Fibroblast of the aortic adventitia (primary cell): ENCODE measurements around the gene HAGH. TPM values are rescaled to one million over a fixed set of nuclear protein-coding genes. Genes with fewer than 3 reads are reported as not detected.

Source experiments
- DNase-seq: peaks from one replicate; pipeline ENCODE4 v3.0.0-alpha.2; 2010; ENCODE audit warnings: low read depth
- H3K4me3 ChIP-seq: 2 replicates; pipeline ENCODE4 v1.5.1; 2011; ENCODE audit warnings: low read depth, mild to moderate bottlenecking, control low read depth, low read length, moderate library complexity
- total RNA-seq: library from RNA; depleted of rRNA; stranded (reverse); fragments of >200 nt; gene quantifications from 2 replicates; pipeline ENCODE4 v1.2.3, GENCODE V29; 2012; ENCODE audit warnings: low replicate concordance
- TF ChIP-seq, protein P1 (sequence below): IDR thresholded peaks from 2 replicates; pipeline ENCODE4 v1.5.1; 2011; ENCODE audit warnings: mild to moderate bottlenecking, low read length, control low read depth, inconsistent platforms; ENCODE audit not compliant: insufficient read depth

The HAGH gene
- total RNA-seq, 1 donor: 21.9 TPM

DNA sequence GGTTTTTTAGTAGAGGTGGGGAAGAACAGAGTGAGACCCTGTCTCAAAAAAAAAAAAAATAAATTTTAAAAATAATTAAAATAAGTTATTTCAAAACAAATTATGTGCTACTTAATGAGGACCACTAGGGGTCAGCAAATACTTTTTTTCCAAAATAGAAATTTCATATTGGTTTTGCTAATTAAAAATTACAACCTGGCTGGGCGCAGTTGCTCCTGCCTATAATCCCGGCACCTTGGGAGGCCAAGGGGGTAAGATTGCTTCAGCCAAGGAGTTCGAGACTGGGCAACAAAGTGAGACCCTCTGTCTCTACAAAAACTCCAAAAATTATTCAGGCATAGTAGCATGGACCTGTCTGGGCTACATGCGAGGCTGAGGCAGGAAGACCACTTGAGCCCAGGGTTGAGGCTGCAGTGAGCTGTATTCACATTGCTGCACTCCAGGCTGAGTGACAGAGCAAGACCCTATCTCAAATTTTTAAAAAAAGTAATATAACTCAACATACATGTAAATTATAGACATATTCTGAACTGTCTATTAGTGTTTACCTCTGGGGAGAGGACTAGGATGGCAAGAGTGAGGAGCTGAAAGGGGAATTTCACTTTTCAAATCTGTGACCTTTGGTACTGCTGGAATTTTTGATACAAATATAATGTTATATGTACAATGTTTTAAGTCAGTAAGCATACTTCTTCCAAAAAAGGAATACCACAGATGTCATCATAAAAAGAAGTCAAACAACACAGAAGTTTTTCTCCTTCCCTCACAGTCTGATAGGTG lies 37.2 kb upstream of the HAGH start:
- TF ChIP-seq, protein P1, sequence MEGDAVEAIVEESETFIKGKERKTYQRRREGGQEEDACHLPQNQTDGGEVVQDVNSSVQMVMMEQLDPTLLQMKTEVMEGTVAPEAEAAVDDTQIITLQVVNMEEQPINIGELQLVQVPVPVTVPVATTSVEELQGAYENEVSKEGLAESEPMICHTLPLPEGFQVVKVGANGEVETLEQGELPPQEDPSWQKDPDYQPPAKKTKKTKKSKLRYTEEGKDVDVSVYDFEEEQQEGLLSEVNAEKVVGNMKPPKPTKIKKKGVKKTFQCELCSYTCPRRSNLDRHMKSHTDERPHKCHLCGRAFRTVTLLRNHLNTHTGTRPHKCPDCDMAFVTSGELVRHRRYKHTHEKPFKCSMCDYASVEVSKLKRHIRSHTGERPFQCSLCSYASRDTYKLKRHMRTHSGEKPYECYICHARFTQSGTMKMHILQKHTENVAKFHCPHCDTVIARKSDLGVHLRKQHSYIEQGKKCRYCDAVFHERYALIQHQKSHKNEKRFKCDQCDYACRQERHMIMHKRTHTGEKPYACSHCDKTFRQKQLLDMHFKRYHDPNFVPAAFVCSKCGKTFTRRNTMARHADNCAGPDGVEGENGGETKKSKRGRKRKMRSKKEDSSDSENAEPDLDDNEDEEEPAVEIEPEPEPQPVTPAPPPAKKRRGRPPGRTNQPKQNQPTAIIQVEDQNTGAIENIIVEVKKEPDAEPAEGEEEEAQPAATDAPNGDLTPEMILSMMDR: peak; percentile 53
- peak; percentile 71 for DNase-seq
- no peak overlapping the region for H3K4me3 ChIP-seq

DNA sequence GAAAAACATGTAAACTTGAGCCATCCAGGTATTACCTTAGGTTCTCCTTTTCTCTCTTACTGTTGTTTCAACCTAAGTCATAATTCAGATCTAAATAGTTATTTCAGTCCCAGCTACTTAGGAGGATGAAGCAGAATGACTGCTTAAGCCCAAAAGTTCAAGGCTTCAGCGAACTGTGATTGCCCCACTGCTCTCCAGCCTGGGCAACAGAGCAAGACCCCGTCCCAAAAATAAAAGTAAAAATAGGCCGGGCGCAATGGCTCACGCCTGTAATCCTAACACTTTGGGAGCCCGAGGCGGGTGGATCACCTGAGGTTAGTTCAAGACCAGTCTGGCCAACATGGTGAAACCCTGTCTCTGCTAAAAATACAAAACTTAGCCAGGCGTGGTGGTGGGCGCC lies 35.8 kb upstream of the HAGH start:
- DNase-seq: no peak

GRCh38 chr16:1861730-1862129 lies 35.1 kb upstream of the HAGH start:
- no peak for DNase-seq
- TF ChIP-seq, protein P1: no peak
- no peak overlapping the region for H3K4me3 ChIP-seq

More for the DNA sequence above, 35.8 kb upstream of the HAGH start:
- H3K4me3 ChIP-seq: no peak overlapping the region
- TF ChIP-seq, protein P1: no peak

GRCh38 chr16:1859650-1860049 lies 33.0 kb upstream of the HAGH start:
- TF ChIP-seq, protein P1: no peak
- no peak for DNase-seq
- H3K4me3 ChIP-seq: no peak overlapping the region

DNA sequence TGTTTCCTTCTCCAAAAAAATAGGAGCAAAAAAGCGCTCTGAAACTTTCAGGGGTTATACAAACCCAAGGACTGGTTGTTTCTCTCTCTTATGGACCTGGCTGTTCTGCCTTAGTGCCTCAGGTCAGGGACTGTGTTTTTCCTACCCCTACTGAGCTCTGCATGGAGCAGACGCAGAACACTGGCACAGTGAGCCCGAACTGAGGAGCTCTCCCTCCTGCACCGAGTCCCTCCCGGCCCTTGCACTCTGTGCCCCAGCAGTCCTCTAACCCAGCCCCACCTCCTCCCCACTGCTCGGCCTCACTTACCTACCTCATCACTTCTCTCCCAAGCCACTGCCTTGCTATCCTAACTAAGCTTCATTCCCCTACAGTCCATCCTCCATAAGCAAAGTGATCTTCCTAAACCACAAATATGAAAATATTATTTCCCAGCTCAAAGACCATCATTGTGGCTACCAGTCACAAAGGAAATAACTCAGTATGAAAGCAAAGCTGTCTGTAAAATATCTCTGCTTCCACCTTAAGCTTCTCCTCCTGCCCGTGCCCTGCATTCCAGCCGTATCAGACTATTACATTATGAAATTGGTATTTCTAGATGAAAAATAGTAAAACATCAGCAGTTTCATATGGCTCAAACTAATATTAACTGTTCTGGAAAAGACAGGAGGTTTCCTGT lies 31.7 kb upstream of the HAGH start:
- no peak overlapping the region for H3K4me3 ChIP-seq
- TF ChIP-seq, protein P1: no peak
- no peak for DNase-seq

- H3K4me3 ChIP-seq: no peak overlapping the region
- TF ChIP-seq, protein P1: no peak
- no peak for DNase-seq
Measured at GRCh38 chr16:1857433-1858097, 30.9 kb upstream of the HAGH start.
